GM12874 (cell line): ENCODE results near the gene VCY.
"Not testable (repeated sequence)": the region's sequence is repeated elsewhere in the genome, so short reads cannot be mapped to it uniquely, and the experiment has no call there.

ENCODE experiments used
- CTCF ChIP-seq: IDR thresholded peaks from 2 replicates; pipeline ENCODE4 v1.5.1; 2011; ENCODE audit warnings: low read depth, mild to moderate bottlenecking, control low read depth, low read length, moderate library complexity; ENCODE audit not compliant: insufficient read depth

Gene VCY

GRCh38 chrY:13986373-13986772, at the start of gene VCY:
Gene VCY, minus strand, starts transcription at chrY:13986473. Its CDS starts 33 bp downstream, at chrY:13986440.
- not testable (repeated sequence) for TF ChIP-seq CTCF
